ENCODE measurements around the gene IRF6.

Gene IRF6

DNA sequence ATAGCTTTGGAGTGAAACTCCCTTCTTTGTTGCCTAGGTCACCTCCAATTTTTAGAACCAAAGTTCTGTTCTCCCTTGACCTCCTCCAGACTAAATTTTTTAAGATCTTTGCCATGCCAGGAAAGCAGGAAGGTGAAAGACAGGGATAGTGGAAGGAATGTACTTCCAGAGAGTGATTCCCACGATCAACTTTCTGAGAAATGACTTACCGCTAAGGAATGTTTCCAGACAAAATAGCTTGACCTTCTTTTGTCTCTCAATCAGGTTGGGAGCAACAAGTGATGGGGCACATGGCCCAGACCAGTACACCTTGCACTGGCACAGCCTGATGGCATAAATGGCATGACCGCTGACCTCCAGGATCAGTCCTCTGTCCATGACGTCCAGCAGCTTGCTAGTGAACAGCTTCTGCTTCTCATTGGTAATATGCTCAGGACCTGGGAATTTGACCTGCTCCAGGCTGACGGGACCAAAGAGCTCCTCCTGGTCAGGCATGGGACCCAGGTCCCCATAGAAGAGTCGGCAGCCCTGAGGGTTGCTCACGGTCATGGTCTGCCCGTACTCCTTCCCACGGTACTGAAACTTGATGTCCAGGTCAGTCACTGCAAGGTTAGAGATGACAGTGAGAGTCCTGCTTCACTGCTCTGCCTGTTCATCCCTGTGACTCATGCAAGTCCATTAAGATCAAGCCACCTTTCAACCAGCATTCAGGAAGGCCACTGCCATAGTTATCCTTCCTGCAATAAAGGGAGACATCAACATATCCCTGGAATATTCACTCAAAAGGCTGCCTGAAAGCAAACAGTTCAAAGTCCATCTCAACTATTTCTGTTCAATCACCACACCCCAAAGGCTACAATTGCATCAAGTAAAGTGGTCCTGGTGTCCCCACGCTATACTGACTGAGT is 15.4 kb downstream of the IRF6 start (continued):
- TF ChIP-seq TOX (CRISPR knock-in tag; IDR thresholded peaks at IDR 0.05; ENCODE audit: borderline replicate concordance) (no peak), ZFP3 (CRISPR knock-in tag; IDR thresholded peaks at IDR 0.05) (no peak), ARNTL (CRISPR knock-in tag; IDR thresholded peaks at IDR 0.05; ENCODE audit: borderline replicate concordance, low read depth) (no peak), ISL1 (CRISPR knock-in tag; IDR thresholded peaks at IDR 0.05) (no peak)
- TF ChIP-seq, protein P1, sequence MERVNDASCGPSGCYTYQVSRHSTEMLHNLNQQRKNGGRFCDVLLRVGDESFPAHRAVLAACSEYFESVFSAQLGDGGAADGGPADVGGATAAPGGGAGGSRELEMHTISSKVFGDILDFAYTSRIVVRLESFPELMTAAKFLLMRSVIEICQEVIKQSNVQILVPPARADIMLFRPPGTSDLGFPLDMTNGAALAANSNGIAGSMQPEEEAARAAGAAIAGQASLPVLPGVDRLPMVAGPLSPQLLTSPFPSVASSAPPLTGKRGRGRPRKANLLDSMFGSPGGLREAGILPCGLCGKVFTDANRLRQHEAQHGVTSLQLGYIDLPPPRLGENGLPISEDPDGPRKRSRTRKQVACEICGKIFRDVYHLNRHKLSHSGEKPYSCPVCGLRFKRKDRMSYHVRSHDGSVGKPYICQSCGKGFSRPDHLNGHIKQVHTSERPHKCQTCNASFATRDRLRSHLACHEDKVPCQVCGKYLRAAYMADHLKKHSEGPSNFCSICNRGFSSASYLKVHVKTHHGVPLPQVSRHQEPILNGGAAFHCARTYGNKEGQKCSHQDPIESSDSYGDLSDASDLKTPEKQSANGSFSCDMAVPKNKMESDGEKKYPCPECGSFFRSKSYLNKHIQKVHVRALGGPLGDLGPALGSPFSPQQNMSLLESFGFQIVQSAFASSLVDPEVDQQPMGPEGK (CRISPR knock-in tag; IDR thresholded peaks at IDR 0.05; ENCODE audit: borderline replicate concordance), result no peak

DNA sequence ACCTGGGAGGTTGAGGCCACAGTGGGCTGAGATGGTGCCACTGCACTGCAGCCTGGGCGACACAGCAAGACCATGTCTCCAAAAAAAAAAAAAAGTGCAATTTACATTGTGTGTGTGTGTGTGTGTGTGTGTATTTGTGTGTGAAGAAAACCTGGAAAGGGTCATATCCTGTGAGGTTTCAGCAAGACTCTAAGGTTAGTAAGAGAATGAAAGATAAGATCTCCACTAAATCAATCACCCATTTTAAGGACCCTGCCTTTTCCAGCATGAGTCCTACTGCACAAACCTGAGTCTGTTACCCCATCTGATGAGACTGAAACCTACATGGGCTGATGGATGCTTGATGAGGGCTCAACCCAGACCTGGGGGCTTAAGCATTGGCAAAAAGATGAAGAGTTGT is 16.7 kb downstream of the IRF6 start:
- ATAC-seq, result no peak
- no peak for TF ChIP-seq ZC3H10 (CRISPR knock-in tag; IDR thresholded peaks at IDR 0.05)
- TF ChIP-seq ZFP3 (CRISPR knock-in tag; IDR thresholded peaks at IDR 0.05), result no peak
- no peak for TF ChIP-seq OSR1 (CRISPR knock-in tag; IDR thresholded peaks at IDR 0.05)
- TF ChIP-seq SNAI2 (CRISPR knock-in tag; IDR thresholded peaks at IDR 0.05), result no peak
- TF ChIP-seq, protein P2, sequence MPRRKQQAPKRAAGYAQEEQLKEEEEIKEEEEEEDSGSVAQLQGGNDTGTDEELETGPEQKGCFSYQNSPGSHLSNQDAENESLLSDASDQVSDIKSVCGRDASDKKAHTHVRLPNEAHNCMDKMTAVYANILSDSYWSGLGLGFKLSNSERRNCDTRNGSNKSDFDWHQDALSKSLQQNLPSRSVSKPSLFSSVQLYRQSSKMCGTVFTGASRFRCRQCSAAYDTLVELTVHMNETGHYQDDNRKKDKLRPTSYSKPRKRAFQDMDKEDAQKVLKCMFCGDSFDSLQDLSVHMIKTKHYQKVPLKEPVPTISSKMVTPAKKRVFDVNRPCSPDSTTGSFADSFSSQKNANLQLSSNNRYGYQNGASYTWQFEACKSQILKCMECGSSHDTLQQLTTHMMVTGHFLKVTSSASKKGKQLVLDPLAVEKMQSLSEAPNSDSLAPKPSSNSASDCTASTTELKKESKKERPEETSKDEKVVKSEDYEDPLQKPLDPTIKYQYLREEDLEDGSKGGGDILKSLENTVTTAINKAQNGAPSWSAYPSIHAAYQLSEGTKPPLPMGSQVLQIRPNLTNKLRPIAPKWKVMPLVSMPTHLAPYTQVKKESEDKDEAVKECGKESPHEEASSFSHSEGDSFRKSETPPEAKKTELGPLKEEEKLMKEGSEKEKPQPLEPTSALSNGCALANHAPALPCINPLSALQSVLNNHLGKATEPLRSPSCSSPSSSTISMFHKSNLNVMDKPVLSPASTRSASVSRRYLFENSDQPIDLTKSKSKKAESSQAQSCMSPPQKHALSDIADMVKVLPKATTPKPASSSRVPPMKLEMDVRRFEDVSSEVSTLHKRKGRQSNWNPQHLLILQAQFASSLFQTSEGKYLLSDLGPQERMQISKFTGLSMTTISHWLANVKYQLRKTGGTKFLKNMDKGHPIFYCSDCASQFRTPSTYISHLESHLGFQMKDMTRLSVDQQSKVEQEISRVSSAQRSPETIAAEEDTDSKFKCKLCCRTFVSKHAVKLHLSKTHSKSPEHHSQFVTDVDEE (CRISPR knock-in tag; IDR thresholded peaks at IDR 0.05), result no peak
- TF ChIP-seq ISL1 (CRISPR knock-in tag; IDR thresholded peaks at IDR 0.05), result no peak
- TF ChIP-seq, protein P3, sequence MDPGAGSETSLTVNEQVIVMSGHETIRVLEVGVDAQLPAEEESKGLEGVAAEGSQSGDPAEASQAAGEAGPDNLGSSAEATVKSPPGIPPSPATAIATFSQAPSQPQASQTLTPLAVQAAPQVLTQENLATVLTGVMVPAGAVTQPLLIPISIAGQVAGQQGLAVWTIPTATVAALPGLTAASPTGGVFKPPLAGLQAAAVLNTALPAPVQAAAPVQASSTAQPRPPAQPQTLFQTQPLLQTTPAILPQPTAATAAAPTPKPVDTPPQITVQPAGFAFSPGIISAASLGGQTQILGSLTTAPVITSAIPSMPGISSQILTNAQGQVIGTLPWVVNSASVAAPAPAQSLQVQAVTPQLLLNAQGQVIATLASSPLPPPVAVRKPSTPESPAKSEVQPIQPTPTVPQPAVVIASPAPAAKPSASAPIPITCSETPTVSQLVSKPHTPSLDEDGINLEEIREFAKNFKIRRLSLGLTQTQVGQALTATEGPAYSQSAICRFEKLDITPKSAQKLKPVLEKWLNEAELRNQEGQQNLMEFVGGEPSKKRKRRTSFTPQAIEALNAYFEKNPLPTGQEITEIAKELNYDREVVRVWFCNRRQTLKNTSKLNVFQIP (CRISPR knock-in tag; IDR thresholded peaks at IDR 0.05; ENCODE audit: borderline replicate concordance, low read depth), result no peak
- TF ChIP-seq ESRRG (CRISPR knock-in tag; IDR thresholded peaks at IDR 0.05), result no peak
- TF ChIP-seq, protein P1 (CRISPR knock-in tag; IDR thresholded peaks at IDR 0.05; ENCODE audit: borderline replicate concordance), result no peak
- no peak for TF ChIP-seq TOX (CRISPR knock-in tag; IDR thresholded peaks at IDR 0.05; ENCODE audit: borderline replicate concordance)
- no peak for TF ChIP-seq CSDC2 (CRISPR knock-in tag; IDR thresholded peaks at IDR 0.05)
- TF ChIP-seq ZNF8 (CRISPR knock-in tag; IDR thresholded peaks at IDR 0.05), result no peak
- TF ChIP-seq, protein P4, sequence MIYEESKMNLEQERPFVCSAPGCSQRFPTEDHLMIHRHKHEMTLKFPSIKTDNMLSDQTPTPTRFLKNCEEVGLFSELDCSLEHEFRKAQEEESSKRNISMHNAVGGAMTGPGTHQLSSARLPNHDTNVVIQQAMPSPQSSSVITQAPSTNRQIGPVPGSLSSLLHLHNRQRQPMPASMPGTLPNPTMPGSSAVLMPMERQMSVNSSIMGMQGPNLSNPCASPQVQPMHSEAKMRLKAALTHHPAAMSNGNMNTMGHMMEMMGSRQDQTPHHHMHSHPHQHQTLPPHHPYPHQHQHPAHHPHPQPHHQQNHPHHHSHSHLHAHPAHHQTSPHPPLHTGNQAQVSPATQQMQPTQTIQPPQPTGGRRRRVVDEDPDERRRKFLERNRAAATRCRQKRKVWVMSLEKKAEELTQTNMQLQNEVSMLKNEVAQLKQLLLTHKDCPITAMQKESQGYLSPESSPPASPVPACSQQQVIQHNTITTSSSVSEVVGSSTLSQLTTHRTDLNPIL (CRISPR knock-in tag; IDR thresholded peaks at IDR 0.05; ENCODE audit: low read depth), result no peak
- TF ChIP-seq, protein P5, sequence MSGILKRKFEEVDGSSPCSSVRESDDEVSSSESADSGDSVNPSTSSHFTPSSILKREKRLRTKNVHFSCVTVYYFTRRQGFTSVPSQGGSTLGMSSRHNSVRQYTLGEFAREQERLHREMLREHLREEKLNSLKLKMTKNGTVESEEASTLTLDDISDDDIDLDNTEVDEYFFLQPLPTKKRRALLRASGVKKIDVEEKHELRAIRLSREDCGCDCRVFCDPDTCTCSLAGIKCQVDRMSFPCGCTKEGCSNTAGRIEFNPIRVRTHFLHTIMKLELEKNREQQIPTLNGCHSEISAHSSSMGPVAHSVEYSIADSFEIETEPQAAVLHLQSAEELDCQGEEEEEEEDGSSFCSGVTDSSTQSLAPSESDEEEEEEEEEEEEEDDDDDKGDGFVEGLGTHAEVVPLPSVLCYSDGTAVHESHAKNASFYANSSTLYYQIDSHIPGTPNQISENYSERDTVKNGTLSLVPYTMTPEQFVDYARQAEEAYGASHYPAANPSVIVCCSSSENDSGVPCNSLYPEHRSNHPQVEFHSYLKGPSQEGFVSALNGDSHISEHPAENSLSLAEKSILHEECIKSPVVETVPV (CRISPR knock-in tag; IDR thresholded peaks at IDR 0.05), result no peak
- TF ChIP-seq RARB (CRISPR knock-in tag; IDR thresholded peaks at IDR 0.05), result no peak
- TF ChIP-seq BACH2 (CRISPR knock-in tag; IDR thresholded peaks at IDR 0.05; ENCODE audit: borderline replicate concordance), result no peak
- TF ChIP-seq ZNF565 (CRISPR knock-in tag; conservative IDR thresholded peaks at IDR 0.05; ENCODE audit: low read depth), result no peak

Data from SK-N-SH treated with all-trans-retinoic acid at 6 μM for 48 hours (cell line).